ENCODE measurements around the gene BRI3.

The BRI3 gene

GRCh38 chr7:98286701-98287485 lies 5.4 kb downstream of the BRI3 start:
- DNase-seq (ENCODE audit: low read depth, low spot score): no peak

GRCh38 chr7:98287486-98287959 lies 6.0 kb downstream of the BRI3 start:
- no peak for DNase-seq (ENCODE audit: low read depth, low spot score)

GRCh38 chr7:98288064-98288823 lies 6.8 kb downstream of the BRI3 start:
- no peak for DNase-seq (ENCODE audit: low read depth, low spot score)

- DNase-seq (ENCODE audit: low read depth, low spot score): no peak
These were observed 7.9 kb downstream of the BRI3 start for GRCh38 chr7:98289333-98289875.

GRCh38 chr7:98291717-98292116 lies 10.2 kb downstream of the BRI3 start:
- no peak for DNase-seq (ENCODE audit: low read depth, low spot score)

GRCh38 chr7:98293265-98293664 lies 11.8 kb downstream of the BRI3 start:
- DNase-seq (ENCODE audit: low read depth, low spot score): no peak

- DNase-seq (ENCODE audit: low read depth, low spot score): no peak
These were observed 12.3 kb downstream of the BRI3 start for GRCh38 chr7:98293746-98294145.

- DNase-seq (ENCODE audit: low read depth, low spot score): no peak
These were observed 12.8 kb downstream of the BRI3 start for GRCh38 chr7:98294326-98294725.

GRCh38 chr7:98294798-98295382 lies 13.4 kb downstream of the BRI3 start:
- peak; percentile 78 for DNase-seq (ENCODE audit: low read depth, low spot score)

GRCh38 chr7:98295467-98296192 lies 14.1 kb downstream of the BRI3 start:
- DNase-seq (ENCODE audit: low read depth, low spot score): no peak

GRCh38 chr7:98296833-98297232 lies 15.3 kb downstream of the BRI3 start:
- DNase-seq (ENCODE audit: low read depth, low spot score): no peak

GRCh38 chr7:98297626-98298286 lies 16.3 kb downstream of the BRI3 start:
- peak; percentile 52 for DNase-seq (ENCODE audit: low read depth, low spot score)

GRCh38 chr7:98300595-98301372 lies 19.3 kb downstream of the BRI3 start:
- DNase-seq (ENCODE audit: low read depth, low spot score): no peak

GRCh38 chr7:98301693-98302470 lies 20.4 kb downstream of the BRI3 start:
- no peak for DNase-seq (ENCODE audit: low read depth, low spot score)

GRCh38 chr7:98303176-98303865 lies 21.8 kb downstream of the BRI3 start:
- DNase-seq (ENCODE audit: low read depth, low spot score): no peak

- no peak for DNase-seq (ENCODE audit: low read depth, low spot score)
These were observed 22.4 kb downstream of the BRI3 start for GRCh38 chr7:98303906-98304305.

GRCh38 chr7:98305951-98306535 lies 24.6 kb downstream of the BRI3 start:
- DNase-seq (ENCODE audit: low read depth, low spot score): no peak

- no peak for DNase-seq (ENCODE audit: low read depth, low spot score)
These were observed 26.5 kb downstream of the BRI3 start for GRCh38 chr7:98307971-98308466.
